Activated CD4-positive, alpha-beta T cell treated with anti-CD3 and anti-CD28 coated beads for 24 hours (primary cell): ENCODE results near the gene OR11G2.
"Not testable (repeated sequence)": the region's sequence is repeated elsewhere in the genome, so short reads cannot be mapped to it uniquely, and the experiment has no call there.

Experiments
- DNase-seq, 2 donors: peaks; one replicate each; pipeline ENCODE4 v3.0.0-alpha.2; 2020; ENCODE audit warnings: low read depth in 2 of 2

Gene OR11G2

GRCh38 chr14:20228681-20229080 lies 38.0 kb downstream of the OR11G2 start, which contains the start of gene OR11H7:
TSS of gene OR11H7 (plus strand) at chr14:20228981.
- DNase-seq: no peak

- not testable (repeated sequence) for DNase-seq
These were observed 44.7 kb downstream of the OR11G2 start for GRCh38 chr14:20235415-20235814.

- DNase-seq: no peak
These were observed 57.0 kb downstream of the OR11G2 start for GRCh38 chr14:20247646-20248246.
